Measurements from ENCODE around the gene LRRC49.
A peak's percentile ranks its signal among the peaks of the same experiment; 100 is the strongest.
"Not testable (repeated sequence)": the region's sequence is repeated elsewhere in the genome, so short reads cannot be mapped to it uniquely, and the experiment has no call there.

Gene LRRC49

GRCh38 chr15:70931821-70932220, 39.2 kb downstream of the LRRC49 start:
- no peak for DNase-seq

GRCh38 chr15:70932397-70932796, 39.8 kb downstream of the LRRC49 start:
- no peak for DNase-seq

GRCh38 chr15:70933411-70933810, 40.8 kb downstream of the LRRC49 start:
- DNase-seq = no peak

- DNase-seq = no peak
Observed at GRCh38 chr15:70935631-70936030, 43.0 kb downstream of the LRRC49 start.

- peak; percentile 1 for DNase-seq
Observed at GRCh38 chr15:70936326-70936725, 43.7 kb downstream of the LRRC49 start.

- not testable (repeated sequence) for DNase-seq
Observed at GRCh38 chr15:70943285-70943684, 50.7 kb downstream of the LRRC49 start.

- DNase-seq = no peak
Observed at GRCh38 chr15:70947351-70948335, 55.0 kb downstream of the LRRC49 start.

GRCh38 chr15:70950953-70951352, 58.3 kb downstream of the LRRC49 start:
- no peak for DNase-seq

GRCh38 chr15:70954171-70954570, 61.5 kb downstream of the LRRC49 start:
- no peak for DNase-seq

GRCh38 chr15:70954733-70955132, 62.1 kb downstream of the LRRC49 start:
- DNase-seq = no peak

- no peak for DNase-seq
Observed at GRCh38 chr15:70955151-70955550, 62.5 kb downstream of the LRRC49 start.

- DNase-seq = no peak
Observed at GRCh38 chr15:70956201-70956995, 63.8 kb downstream of the LRRC49 start.

GRCh38 chr15:70962084-70962483, 69.5 kb downstream of the LRRC49 start:
- DNase-seq = no peak

GRCh38 chr15:70963199-70963598, 70.6 kb downstream of the LRRC49 start:
- DNase-seq = no peak

GRCh38 chr15:70964058-70964457, 71.4 kb downstream of the LRRC49 start:
- no peak for DNase-seq

- no peak for DNase-seq
Observed at GRCh38 chr15:70964686-70965085, 72.1 kb downstream of the LRRC49 start.

GRCh38 chr15:70967646-70968045, 75.0 kb downstream of the LRRC49 start:
- no peak for DNase-seq

- no peak for DNase-seq
Observed at GRCh38 chr15:70974004-70974832, 81.6 kb downstream of the LRRC49 start.

GRCh38 chr15:70976851-70977250, 84.2 kb downstream of the LRRC49 start:
- DNase-seq = no peak

- DNase-seq = no peak
Observed at GRCh38 chr15:70995383-70995970, 102.9 kb downstream of the LRRC49 start.

GRCh38 chr15:70998319-70998718, 105.7 kb downstream of the LRRC49 start:
- DNase-seq = no peak

- no peak for DNase-seq
Observed at GRCh38 chr15:71002316-71002715, 109.7 kb downstream of the LRRC49 start.
